HepG2 (cell line): ENCODE data around the gene MLLT10. TPM values are rescaled to one million over a fixed set of nuclear protein-coding genes. Genes with fewer than 3 reads are reported as not detected.

Source experiments
- ATAC-seq: fragments of 200-7000 bp; cut with Tn5 transposase; 3 replicates; pipeline ENCODE4 v1.9.1; 2020; ENCODE audit warnings: mild to moderate bottlenecking, moderate library complexity
- BruUV-seq: library from RNA; stranded (reverse); fragments of 400-500 nt; replicated peaks from 2 replicates; lab custom pipeline; 2021; lab: Mats Ljungman, UMichigan
- CTCF ChIA-PET: fragments of 300-600 bp; formaldehyde crosslinking; extraction: SDS; loops from one replicate; lab custom pipeline; 2021; ENCODE audit warnings: low total read pairs, inconsistent platforms, low intra/inter-chr PET ratio; lab: Yijun Ruan, JAX
- POLR2A ChIA-PET: fragments of 350-600 bp; sonication (Branson Sonifier 250); formaldehyde crosslinking; loops from one replicate; lab custom pipeline; 2020; ENCODE audit warnings: antibody characterized with exemption, inconsistent platforms; lab: Yijun Ruan, JAX
- DNase-seq: peaks from one replicate; pipeline ENCODE4 v3.0.0-alpha.2; 2015; ENCODE audit warnings: low spot score
- FAIRE-seq: peaks from 3 replicates; lab custom pipeline; 2011; peaks lifted over from hg19 to GRCh38; lab: Jason Lieb, UNC
- H2AFZ ChIP-seq: one replicate; pipeline ENCODE4 v1.6.1; 2011; ENCODE audit warnings: low read length, inconsistent platforms
- H3K27ac ChIP-seq: fragments of 300-600 bp; 3 replicates; pipeline ENCODE4 v1.8.0; 2011; ENCODE audit warnings: mixed run types, mild to moderate bottlenecking, mixed read lengths, low read length, inconsistent platforms; ENCODE audit not compliant: insufficient read depth; ENCODE audit errors: extremely low read length
- H3K27me3 ChIP-seq, 2 experiments: fragments of 200-600 bp in 1 of 2; 2 replicates in 1 of 2; 3 replicates in 1 of 2; pipeline versions ENCODE4 v1.6.0 to v1.8.0; 2011; ENCODE audit warnings: low read length in 2 of 2, mild to moderate bottlenecking in 2 of 2, moderate library complexity in 2 of 2, inconsistent platforms in 1 of 2; ENCODE audit not compliant: insufficient read depth in 2 of 2, control insufficient read depth in 1 of 2
- H3K36me3 ChIP-seq, 2 experiments: fragments of 200-600 bp in 1 of 2; replicated peaks in 1 of 2; 2 replicates in 1 of 2; 3 replicates in 1 of 2; pipeline versions ENCODE4 v1.5.1 to v1.8.0; 2011; ENCODE audit warnings: low read length in 2 of 2, inconsistent platforms in 1 of 2; ENCODE audit not compliant: insufficient read depth in 2 of 2, control insufficient read depth in 1 of 2
- H3K4me1 ChIP-seq: 2 replicates; pipeline ENCODE4 v1.5.1; 2012; ENCODE audit warnings: low read length, inconsistent platforms; ENCODE audit not compliant: insufficient read depth
- H3K4me2 ChIP-seq: 2 replicates; pipeline ENCODE4 v1.6.0; 2011; ENCODE audit warnings: low read depth, low read length, inconsistent platforms
- H3K4me3 ChIP-seq, 3 experiments: fragments of 200-600 bp in 1 of 3; sonication (generic), shearing (Covaris generic) in 1 of 3; replicated peaks in 1 of 3; 2 replicates each; pipeline ENCODE4 v1.5.1; 2011 to 2016; ENCODE audit warnings: low read length in 3 of 3, inconsistent platforms in 2 of 3, low read depth in 2 of 3, mild to moderate bottlenecking in 2 of 3, control low read depth in 1 of 3, mixed read lengths in 1 of 3; ENCODE audit not compliant: insufficient read depth in 1 of 3
- H3K79me2 ChIP-seq: one replicate; pipeline ENCODE4 v1.6.1; 2011; ENCODE audit warnings: low read length, inconsistent platforms; ENCODE audit not compliant: insufficient read depth
- H3K9ac ChIP-seq: 2 replicates; pipeline ENCODE4 v1.6.0; 2011; ENCODE audit warnings: mild to moderate bottlenecking, low read depth, low read length, inconsistent platforms; ENCODE audit not compliant: insufficient read depth
- H3K9me3 ChIP-seq: 2 replicates; pipeline ENCODE4 v1.5.1; 2012; ENCODE audit warnings: mild to moderate bottlenecking, low read length
- H4K20me1 ChIP-seq: 2 replicates; pipeline ENCODE4 v1.6.0; 2011; ENCODE audit warnings: inconsistent platforms, mild to moderate bottlenecking, low read length, moderate library complexity; ENCODE audit not compliant: insufficient read depth
- BATF2 ChIP-seq: sonication (generic); formaldehyde crosslinking; IDR thresholded peaks from 2 replicates; pipeline ENCODE4 v1.8.0; 2022; ENCODE audit warnings: mild to moderate bottlenecking, missing genetic modification reagents, moderate library complexity
- FOXC1 ChIP-seq: sonication (generic); formaldehyde crosslinking; IDR thresholded peaks from 2 replicates; pipeline ENCODE4 v1.8.0; 2022; ENCODE audit warnings: mild to moderate bottlenecking, missing genetic modification reagents, borderline replicate concordance
- GZF1 ChIP-seq: sonication (generic); formaldehyde crosslinking; IDR thresholded peaks from 2 replicates; pipeline ENCODE4 v1.5.1; 2020; ENCODE audit warnings: mild to moderate bottlenecking, missing genetic modification reagents
- HOXA9 ChIP-seq: sonication (generic); formaldehyde crosslinking; IDR thresholded peaks from 2 replicates; pipeline ENCODE4 v1.8.1; 2022; ENCODE audit warnings: missing genetic modification reagents, mild to moderate bottlenecking, moderate library complexity, borderline replicate concordance
- KAT7 ChIP-seq: IDR thresholded peaks from 2 replicates; pipeline ENCODE4 v1.6.1; 2018; ENCODE audit warnings: borderline replicate concordance, missing compliant biosample characterization
- MED8 ChIP-seq: sonication (generic); formaldehyde crosslinking; IDR thresholded peaks from 2 replicates; pipeline ENCODE4 v1.8.1; 2023; ENCODE audit warnings: mild to moderate bottlenecking, missing genetic modification reagents; ENCODE audit not compliant: insufficient replicate concordance
- NR2F1 ChIP-seq, 2 experiments: fragments of 450-650 bp in 1 of 2; formaldehyde crosslinking in 1 of 2; IDR thresholded peaks; 2 replicates each; pipeline versions ENCODE4 v1.5.0 to v1.6.1; 2016 to 2020; ENCODE audit warnings: mild to moderate bottlenecking in 1 of 2, missing compliant biosample characterization in 1 of 2, missing genetic modification reagents in 1 of 2, moderate library complexity in 1 of 2
- NR2F6 ChIP-seq, 2 experiments: IDR thresholded peaks; 2 replicates each; pipeline ENCODE4 v1.6.1; 2016; ENCODE audit warnings: antibody characterized with exemption in 1 of 2, mild to moderate bottlenecking in 1 of 2
- SOX13 ChIP-seq, 3 experiments: fragments of 450-650 bp in 1 of 3; sonication (generic) in 1 of 3; formaldehyde crosslinking in 1 of 3; IDR thresholded peaks in 2 of 3; conservative IDR thresholded peaks in 1 of 3; 2 replicates each; pipeline versions ENCODE4 v1.5.0 to v1.6.1; 2016 to 2020; ENCODE audit warnings: antibody characterized with exemption in 1 of 3, mild to moderate bottlenecking in 1 of 3, missing compliant biosample characterization in 1 of 3, missing genetic modification reagents in 1 of 3, moderate library complexity in 1 of 3
- ZBTB14 ChIP-seq: sonication (generic); formaldehyde crosslinking; IDR thresholded peaks from 2 replicates; pipeline ENCODE4 v1.4.0; 2020; ENCODE audit warnings: missing genetic modification reagents
- ZBTB34 ChIP-seq: sonication (generic); formaldehyde crosslinking; IDR thresholded peaks from 2 replicates; pipeline ENCODE4 v1.8.0; 2022; ENCODE audit warnings: mild to moderate bottlenecking, missing genetic modification reagents
- ZNF207 ChIP-seq: fragments of 450-650 bp; IDR thresholded peaks from 2 replicates; pipeline ENCODE4 v1.6.1; 2016; ENCODE audit warnings: antibody characterized with exemption, borderline replicate concordance
- ZNF230 ChIP-seq: sonication (generic); formaldehyde crosslinking; IDR thresholded peaks from 2 replicates; pipeline ENCODE4 v1.4.0; 2020; ENCODE audit warnings: mild to moderate bottlenecking, missing genetic modification reagents
- ZNF232 ChIP-seq: sonication (generic); formaldehyde crosslinking; IDR thresholded peaks from 2 replicates; pipeline ENCODE4 v1.4.0; 2020; ENCODE audit warnings: missing genetic modification reagents, borderline replicate concordance
- ZNF264 ChIP-seq: sonication (generic); formaldehyde crosslinking; IDR thresholded peaks from 2 replicates; pipeline ENCODE4 v1.4.0; 2020; ENCODE audit warnings: missing genetic modification reagents
- ZNF501 ChIP-seq: sonication (generic); formaldehyde crosslinking; IDR thresholded peaks from 2 replicates; pipeline ENCODE4 v1.5.1; 2020; ENCODE audit warnings: mild to moderate bottlenecking, moderate library complexity, missing genetic modification reagents
- ZNF564 ChIP-seq: sonication (generic); formaldehyde crosslinking; IDR thresholded peaks from 2 replicates; pipeline ENCODE4 v1.8.1; 2023; ENCODE audit warnings: mild to moderate bottlenecking, missing genetic modification reagents
- ZNF660 ChIP-seq: sonication (generic); formaldehyde crosslinking; IDR thresholded peaks from 2 replicates; pipeline ENCODE4 v1.5.1; 2020; ENCODE audit warnings: mild to moderate bottlenecking, low read depth, missing genetic modification reagents, borderline replicate concordance
- WGBS: methylation state at CpG from one replicate; pipeline ENCODE4 v1.1.6; 2017; ENCODE audit warnings: low lambda C conversion rate; 5-methylcytosine and 5-hydroxymethylcytosine counted together
- in situ Hi-C: cut with HindIII; loops from 2 replicates; pipeline ENCODE4 v1.10.0; 2017; ENCODE audit warnings: low pct_unique_long_range_greater_than_20kb; ENCODE audit not compliant: extremely low pct_ligation_motif_present
- intact Hi-C: fragments of 100-400 bp; cut with micrococcal nuclease; formaldehyde crosslinking; loops from one replicate; pipeline ENCODE4 v1.10.0; 2022; ENCODE audit not compliant: unreplicated experiment
- polyA plus RNA-seq, 8 experiments: library from polyadenylated mRNA; depleted of rRNA in 3 of 8; stranded (reverse) in 7 of 8; unstranded in 1 of 8; fragments of >200 nt; fragmentation: Illumina TruSeq in 4 of 8; extraction: Trizol in 4 of 8; gene quantifications; 2 replicates each; pipeline versions ENCODE4 v1.2.1 to v1.2.3, GENCODE V29; 2011 to 2016; ENCODE audit warnings: low read depth in 4 of 8, missing spikeins in 1 of 8, mixed read lengths in 1 of 8; ENCODE audit not compliant: insufficient read depth in 1 of 8
- total RNA-seq, 5 experiments: library from RNA; depleted of rRNA; stranded (reverse); fragments of >200 nt; fragmentation: Illumina TruSeq; extraction: Trizol; gene quantifications; 2 replicates each; pipeline ENCODE4 v1.2.3, GENCODE V29; 2016; ENCODE audit warnings: low read depth in 1 of 5

MLLT10 gene
- total and polyA plus RNA-seq, 2 of the 13 experiments (the other 11 are each of a cell fraction or from before 2014, with no cell fraction given): 51.3 to 84.1 TPM

- Histone ChIP-seq H3K27ac (peak overlapping the region; percentile 95), H3K36me3 (no peaks in the 10 kb centered on the region), H3K4me3 (peak overlapping the region; percentile 51 to 79 (median 77)), H3K9ac (peak overlapping the region; percentile 92), H3K27me3 (no peaks in the 10 kb centered on the region), H3K4me1 (peaks cover 42% of the 10 kb centered on the region), H3K79me2 (peaks cover 26% of the 10 kb centered on the region), H3K9me3 (no peaks in the 10 kb centered on the region), H2AFZ (peak overlapping the region; percentile 97), H4K20me1 (no peaks in the 10 kb centered on the region), H3K4me2 (peak overlapping the region; percentile 95)
- intact Hi-C loops (loop anchor here (1.0 to 2.0 kb wide), 2 partner anchors 10 to 28 kb away; partner anchors contain the start of gene MLLT10), in situ Hi-C loops (loop anchor here (25.0 kb wide), 1 partner anchor 788 kb away; the partner anchor contains the start of genes BMI1 and COMMD3)
- POLR2A ChIA-PET: interaction anchor here (0.6 to 5.0 kb wide), 18 partner anchors 8 to 1158 kb away, joined by 3 to 294 read pairs (median 8); no protein-coding TSS in a partner anchor
- DNase-seq: peak; percentile 61
- FAIRE-seq: no peak
- BruUV-seq: TSS peak; percentile 56
- WGBS: 1% methylated on average over 23 of the region's 23 CpGs
- CTCF ChIA-PET: interaction anchor here (2.7 kb wide), 1 partner anchor 29 kb away, joined by 6 read pairs; no protein-coding TSS in a partner anchor
- ATAC-seq: peak; percentile 5; the same call in 1 of the 3 replicates
- TF ChIP-seq FOXC1 (CRISPR knock-in tag) (peak; percentile 5; the same call in 1 of the 2 replicates), ZNF501 (CRISPR knock-in tag) (peak; percentile 47; the same call in 1 of the 2 replicates), NR2F1 (CRISPR knock-in tag; IDR thresholded peaks at IDR 0.05) (0 out of 4 replicates have a peak, but pooled peaks of 1 of the 2 experiments have one; percentile 24), HOXA9 (CRISPR knock-in tag) (0 out of 2 replicates have a peak, but pooled peaks have one; percentile 10), ZNF564 (CRISPR knock-in tag) (0 out of 2 replicates have a peak, but pooled peaks have one; percentile 6), ZBTB14 (CRISPR knock-in tag) (no peak), ZNF230 (no peak), SOX13 (IDR thresholded peaks at IDR 0.05) (peak; percentile 50), SOX13 (CRISPR knock-in tag; conservative IDR thresholded peaks at IDR 0.05 in 1 of 2, IDR thresholded peaks at IDR 0.05 in 1 of 2) (peak; percentile 21 to 49; a peak in 1 of 4 replicates), ZNF207 (no peak), BATF2 (CRISPR knock-in tag) (no peak), ZNF232 (CRISPR knock-in tag) (0 out of 2 replicates have a peak, but pooled peaks have one; percentile 48), GZF1 (no peak), ZBTB34 (CRISPR knock-in tag) (no peak), KAT7 (CRISPR knock-in tag) (peak; percentile 16; the same call in 1 of the 2 replicates), NR2F6 (IDR thresholded peaks at IDR 0.05) (no peak), NR2F6 (CRISPR knock-in tag; IDR thresholded peaks at IDR 0.05) (no peak), MED8 (peak; percentile 42), ZNF264 (0 out of 2 replicates have a peak, but pooled peaks have one; percentile 5), ZNF660 (CRISPR knock-in tag) (no peak)
These were observed 9.3 kb upstream of the MLLT10 start for GRCh38 chr10:21524526-21525366.
